Stimulated activated naive CD8-positive, alpha-beta T cell treated with anti-CD3 and anti-CD28 coated beads, Interleukin-15, Interleukin-2, amounts not matched to agents 100 ng/mL and 50 ng/mL, for 24 hours (primary cell): ENCODE results near the gene CDH13.

Experiments
- H3K27ac Mint-ChIP-seq: one replicate; pipeline ENCODE4 v1.8.0; 2021; ENCODE audit warnings: mild to moderate bottlenecking, mixed read lengths
- H3K27me3 Mint-ChIP-seq: one replicate; pipeline ENCODE4 v1.8.0; 2021; ENCODE audit warnings: mixed read lengths
- H3K36me3 Mint-ChIP-seq: one replicate; pipeline ENCODE4 v1.8.0; 2021; ENCODE audit warnings: low read depth, mixed read lengths
- H3K4me1 Mint-ChIP-seq: one replicate; pipeline ENCODE4 v1.8.0; 2021; ENCODE audit warnings: low read depth, mixed read lengths
- H3K4me3 Mint-ChIP-seq: one replicate; pipeline ENCODE4 v1.8.0; 2021; ENCODE audit warnings: mild to moderate bottlenecking, mixed read lengths
- H3K9me3 Mint-ChIP-seq: one replicate; pipeline ENCODE4 v1.8.0; 2021; ENCODE audit warnings: mixed read lengths

The CDH13 gene

DNA sequence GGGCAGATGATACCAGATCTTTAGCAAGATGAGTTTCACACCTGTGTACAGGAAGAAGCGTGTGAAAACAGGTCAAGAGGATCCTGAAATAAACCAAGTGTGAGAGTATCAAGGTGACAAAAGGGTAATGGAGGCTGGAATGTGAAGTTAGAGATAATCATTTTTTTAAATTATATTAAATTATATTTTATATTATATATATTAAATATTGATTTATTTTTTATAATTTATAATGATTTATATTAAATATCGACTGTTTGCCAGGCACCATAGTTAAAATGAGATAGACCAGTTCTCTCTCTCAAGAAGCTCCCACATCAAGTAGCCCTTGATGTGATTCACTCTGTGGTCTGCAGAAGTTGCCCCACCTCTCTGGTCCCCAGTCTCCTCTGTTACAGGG lies 820.8 kb downstream of the CDH13 start:
- Mint-ChIP-seq H3K36me3 (no peaks in the 10 kb centered on the region), H3K4me1 (no peaks in the 10 kb centered on the region), H3K27me3 (peaks cover 3% of the 10 kb centered on the region), H3K9me3 (no peaks in the 10 kb centered on the region), H3K4me3 (no peak overlapping the region), H3K27ac (no peak overlapping the region)

DNA sequence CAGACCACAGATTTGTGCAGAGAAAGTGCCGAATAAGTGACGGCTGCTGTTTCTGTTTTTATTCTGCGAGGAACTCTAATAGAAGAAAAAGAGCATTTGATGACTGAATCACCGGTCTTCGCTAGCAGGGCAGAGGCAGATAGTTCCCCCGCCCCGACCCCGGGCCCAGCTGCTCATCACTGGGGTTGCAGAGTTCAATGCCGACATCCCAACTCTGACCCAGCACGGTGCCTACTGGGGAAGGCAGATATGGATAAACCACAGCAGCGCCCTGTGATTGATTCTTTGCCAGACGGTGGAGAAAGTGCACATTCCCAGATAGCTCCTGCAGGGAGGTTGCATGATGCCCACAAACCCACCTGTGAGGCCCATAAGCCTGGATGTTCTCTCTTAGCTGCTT lies 823.1 kb downstream of the CDH13 start:
- Mint-ChIP-seq H3K4me3 (no peak overlapping the region), H3K27ac (no peak overlapping the region), H3K9me3 (no peaks in the 10 kb centered on the region), H3K27me3 (peaks cover 3% of the 10 kb centered on the region), H3K4me1 (no peaks in the 10 kb centered on the region), H3K36me3 (no peaks in the 10 kb centered on the region)

DNA sequence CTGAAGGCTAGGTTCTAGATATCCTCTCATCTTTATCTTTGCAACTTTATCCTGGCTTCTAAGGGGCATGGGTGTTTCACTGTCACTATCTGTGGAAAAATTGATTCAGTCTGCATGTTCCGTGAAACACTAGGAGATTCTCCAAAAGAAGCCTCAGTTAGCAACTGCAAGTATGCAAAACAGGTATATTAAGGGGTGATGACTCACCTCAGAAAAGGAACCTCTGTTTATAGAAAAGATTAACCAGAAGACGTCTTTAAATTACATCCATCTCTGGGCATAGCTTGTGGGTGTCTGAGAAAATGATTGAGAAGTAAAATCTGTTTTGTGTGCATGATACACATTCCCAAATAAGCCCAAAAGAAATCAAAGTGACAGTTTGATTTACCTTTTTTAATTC lies 827.2 kb downstream of the CDH13 start:
- Mint-ChIP-seq H3K4me1 (no peaks in the 10 kb centered on the region), H3K9me3 (no peaks in the 10 kb centered on the region), H3K27me3 (no peaks in the 10 kb centered on the region), H3K4me3 (no peak overlapping the region), H3K27ac (no peak overlapping the region), H3K36me3 (no peaks in the 10 kb centered on the region)

DNA sequence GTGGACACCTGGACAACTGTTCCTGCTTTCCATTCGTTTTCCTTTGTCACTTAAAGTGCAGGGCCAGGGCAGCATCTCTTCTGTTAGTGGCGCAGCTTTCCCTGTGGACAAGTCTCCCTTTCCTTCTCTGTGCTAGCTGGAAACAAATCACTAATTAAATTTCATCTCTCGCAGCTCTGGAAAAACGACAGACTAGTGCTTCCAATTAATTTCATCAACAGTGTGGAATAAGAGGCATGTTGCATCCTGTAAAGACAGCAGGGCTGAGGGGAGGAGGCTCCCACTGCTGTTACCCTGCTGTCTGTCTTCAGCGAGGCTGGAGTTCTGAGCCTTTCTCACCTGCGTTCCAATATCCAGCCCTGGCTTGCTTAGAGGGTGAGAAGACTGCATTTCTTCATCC lies 828.9 kb downstream of the CDH13 start:
- no peaks in the 10 kb centered on the region for H3K27me3 Mint-ChIP-seq
- H3K36me3 Mint-ChIP-seq, result no peaks in the 10 kb centered on the region
- H3K4me3 Mint-ChIP-seq, result no peak overlapping the region
- no peaks in the 10 kb centered on the region for H3K9me3 Mint-ChIP-seq
- no peak overlapping the region for H3K27ac Mint-ChIP-seq
- no peaks in the 10 kb centered on the region for H3K4me1 Mint-ChIP-seq

DNA sequence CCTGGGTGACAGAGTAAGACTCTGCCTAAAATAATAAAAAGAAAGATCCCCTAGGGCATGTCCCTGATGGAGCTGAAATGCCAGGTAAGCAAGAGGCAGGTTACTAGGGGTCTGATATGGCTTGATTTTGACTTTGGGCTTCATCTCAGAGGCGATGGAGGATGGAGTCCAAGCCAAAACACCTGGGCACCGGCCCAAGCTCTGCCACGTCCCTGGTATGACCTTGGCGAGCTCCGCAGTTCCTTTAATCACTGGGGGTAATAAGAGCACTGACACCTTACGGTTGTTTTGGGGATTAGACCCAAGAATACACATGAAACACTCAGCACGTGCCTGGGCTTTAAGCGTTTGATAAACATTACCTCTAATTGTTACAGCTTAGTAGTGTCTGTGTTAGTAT lies 830.2 kb downstream of the CDH13 start:
- Mint-ChIP-seq H3K27ac (no peak overlapping the region), H3K36me3 (no peaks in the 10 kb centered on the region), H3K4me3 (no peak overlapping the region), H3K27me3 (no peaks in the 10 kb centered on the region), H3K4me1 (no peaks in the 10 kb centered on the region), H3K9me3 (no peaks in the 10 kb centered on the region)

DNA sequence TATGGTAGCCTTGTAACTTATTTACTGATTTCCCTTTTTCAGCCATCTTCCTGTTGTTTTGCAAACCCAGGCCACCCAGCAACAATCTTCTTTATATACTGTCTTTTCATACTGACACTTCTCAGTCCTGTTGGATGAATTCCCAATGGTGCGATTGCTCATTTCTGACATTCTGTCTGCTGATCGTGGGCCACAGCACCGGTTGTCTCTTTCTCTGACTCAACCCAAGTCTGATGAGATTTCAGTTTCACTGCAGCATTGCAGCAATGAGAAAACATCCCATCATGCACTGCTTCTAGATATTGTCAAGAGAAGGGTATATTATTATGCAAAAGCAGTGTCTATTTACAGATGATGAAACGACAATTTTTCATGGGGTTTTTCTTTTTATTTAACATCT lies 831.8 kb downstream of the CDH13 start:
- H3K4me3 Mint-ChIP-seq, result no peak overlapping the region
- no peaks in the 10 kb centered on the region for H3K4me1 Mint-ChIP-seq
- no peaks in the 10 kb centered on the region for H3K27me3 Mint-ChIP-seq
- no peak overlapping the region for H3K27ac Mint-ChIP-seq
- H3K9me3 Mint-ChIP-seq, result no peaks in the 10 kb centered on the region
- H3K36me3 Mint-ChIP-seq, result no peaks in the 10 kb centered on the region

DNA sequence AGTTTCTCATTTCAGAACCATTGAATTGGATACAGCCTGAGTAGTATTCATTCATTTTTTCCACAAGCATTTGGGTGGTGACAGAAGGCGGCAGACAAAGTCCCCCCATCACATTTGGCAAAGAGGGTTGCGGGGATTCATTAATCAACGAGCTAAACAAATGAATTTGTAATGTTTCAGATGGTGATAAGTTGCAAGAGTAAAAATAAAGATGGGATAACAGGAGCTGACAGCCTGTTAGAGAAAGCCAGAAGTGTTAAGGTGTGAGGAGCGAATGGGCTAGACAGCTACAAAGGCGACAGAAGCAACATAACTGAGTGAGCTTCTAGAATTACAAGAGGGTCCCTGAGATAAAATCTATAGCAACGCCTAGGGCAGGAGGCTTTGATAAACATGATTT lies 838.2 kb downstream of the CDH13 start:
- Mint-ChIP-seq H3K27me3 (no peaks in the 10 kb centered on the region), H3K4me3 (no peak overlapping the region), H3K4me1 (no peaks in the 10 kb centered on the region), H3K36me3 (no peaks in the 10 kb centered on the region), H3K27ac (no peak overlapping the region), H3K9me3 (no peaks in the 10 kb centered on the region)

DNA sequence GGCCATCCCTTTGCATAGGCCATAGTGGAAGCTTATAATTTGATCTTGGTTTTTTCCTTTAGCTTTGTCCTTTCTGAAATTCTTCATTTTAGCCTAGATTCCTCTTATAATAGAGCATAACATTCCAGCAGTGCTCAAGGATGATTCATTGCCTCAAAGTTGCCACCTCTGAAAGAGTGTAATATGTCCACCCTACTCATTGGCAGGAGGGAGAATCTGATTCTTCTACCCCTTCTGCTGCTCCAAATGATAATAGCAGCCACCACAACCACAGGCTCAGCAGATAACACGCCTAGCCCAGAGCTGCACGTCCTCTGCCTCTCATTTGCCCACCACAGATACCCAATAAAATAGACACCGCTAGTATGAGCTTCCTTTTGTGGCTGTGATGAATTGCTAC lies 843.6 kb downstream of the CDH13 start:
- Mint-ChIP-seq H3K27ac (no peak overlapping the region), H3K4me3 (no peak overlapping the region), H3K36me3 (no peaks in the 10 kb centered on the region), H3K4me1 (no peaks in the 10 kb centered on the region), H3K9me3 (no peaks in the 10 kb centered on the region), H3K27me3 (no peaks in the 10 kb centered on the region)

DNA sequence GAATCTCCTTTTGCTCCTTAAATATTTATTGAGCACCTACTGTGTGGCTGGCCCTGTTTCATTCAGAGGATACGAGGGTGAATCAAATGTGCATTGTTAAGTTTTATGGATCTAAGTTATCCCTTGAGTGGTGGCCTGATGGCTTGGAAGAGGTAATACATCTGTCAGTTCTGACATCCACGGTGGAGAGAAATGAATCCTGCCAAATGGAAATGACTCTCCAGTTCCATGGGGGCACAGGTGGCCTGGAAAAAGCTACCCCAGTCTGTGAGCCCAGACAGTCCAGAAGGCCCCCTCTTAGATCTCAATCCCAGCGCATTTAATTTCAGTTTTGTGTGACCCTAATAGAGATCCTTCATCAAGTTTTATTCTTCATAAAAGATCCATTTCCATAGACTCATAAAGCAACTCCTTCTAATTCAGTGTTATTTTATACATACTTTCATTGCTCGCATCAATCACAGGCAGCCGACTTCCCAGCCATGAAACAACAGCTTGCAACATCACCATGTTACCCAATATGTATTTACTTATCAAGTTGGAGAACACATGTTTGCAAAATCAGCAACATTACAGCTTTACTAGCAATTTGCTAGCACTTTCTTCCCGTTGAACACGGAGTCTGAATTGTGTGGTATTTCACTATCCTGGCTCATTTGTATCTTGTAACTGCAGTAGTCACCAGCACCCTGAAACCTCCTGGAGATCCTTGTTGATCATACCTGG lies 846.2 kb downstream of the CDH13 start:
- Mint-ChIP-seq H3K27me3 (no peaks in the 10 kb centered on the region), H3K36me3 (no peaks in the 10 kb centered on the region), H3K4me1 (no peaks in the 10 kb centered on the region), H3K4me3 (no peak overlapping the region), H3K27ac (no peak overlapping the region), H3K9me3 (no peaks in the 10 kb centered on the region)

DNA sequence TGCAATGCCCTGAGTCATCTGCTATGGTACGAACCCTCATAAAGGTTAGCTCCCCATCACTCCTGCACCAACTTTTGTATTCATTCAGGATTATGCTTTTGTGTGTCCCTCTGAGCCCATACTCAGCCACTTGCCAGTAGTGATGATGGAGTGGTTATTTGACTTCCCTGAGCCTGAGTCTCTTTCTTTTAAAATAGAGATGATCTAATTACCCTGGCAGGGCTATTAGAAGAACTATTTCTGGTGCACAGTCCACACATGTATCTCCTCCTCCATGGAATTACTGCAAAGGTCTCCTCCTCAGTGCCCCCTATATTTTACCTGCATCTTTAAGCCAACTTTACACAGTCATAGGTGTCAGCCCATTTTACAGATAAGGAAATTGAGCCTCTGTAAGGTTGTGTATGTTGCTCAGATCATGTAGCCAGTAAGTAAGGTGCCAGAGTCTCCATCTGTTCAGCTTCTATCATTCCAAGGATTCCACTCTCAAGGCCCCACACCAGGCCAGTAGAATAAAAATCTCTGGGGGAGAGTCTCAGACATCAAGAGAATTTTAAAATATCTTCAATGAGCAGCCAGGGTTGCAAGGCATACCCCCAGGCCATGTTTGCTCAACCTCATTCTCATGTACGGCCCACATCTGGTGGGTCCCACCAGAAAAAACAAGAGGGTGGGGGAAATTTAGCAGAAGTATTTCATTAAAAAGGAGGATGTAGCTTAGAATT lies 847.3 kb downstream of the CDH13 start:
- no peak overlapping the region for H3K27ac Mint-ChIP-seq
- H3K27me3 Mint-ChIP-seq, result no peaks in the 10 kb centered on the region
- H3K36me3 Mint-ChIP-seq, result no peaks in the 10 kb centered on the region
- no peak overlapping the region for H3K4me3 Mint-ChIP-seq
- no peaks in the 10 kb centered on the region for H3K9me3 Mint-ChIP-seq
- no peaks in the 10 kb centered on the region for H3K4me1 Mint-ChIP-seq

DNA sequence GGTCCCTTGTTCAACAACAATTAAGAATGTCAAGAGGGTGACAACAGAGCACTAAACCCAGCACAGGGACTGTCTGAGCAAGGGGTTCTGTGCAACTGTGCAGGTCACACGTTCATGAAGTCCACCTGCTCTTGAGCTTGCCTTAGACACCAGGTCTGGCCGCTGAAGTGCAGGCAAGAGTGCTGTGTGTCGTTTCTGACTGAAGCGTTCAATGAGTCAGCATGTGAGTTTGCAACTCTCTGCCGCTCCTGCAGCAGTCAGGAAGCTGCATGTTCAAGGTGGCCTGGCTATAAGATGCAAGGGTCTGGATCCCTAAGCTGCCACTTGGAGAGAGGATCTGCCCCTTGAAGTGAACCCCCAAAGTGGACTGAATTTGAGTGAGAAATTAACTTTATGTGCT lies 848.3 kb downstream of the CDH13 start:
- no peaks in the 10 kb centered on the region for H3K9me3 Mint-ChIP-seq
- H3K27ac Mint-ChIP-seq, result no peak overlapping the region
- H3K4me3 Mint-ChIP-seq, result no peak overlapping the region
- no peaks in the 10 kb centered on the region for H3K36me3 Mint-ChIP-seq
- no peaks in the 10 kb centered on the region for H3K4me1 Mint-ChIP-seq
- H3K27me3 Mint-ChIP-seq, result no peaks in the 10 kb centered on the region

DNA sequence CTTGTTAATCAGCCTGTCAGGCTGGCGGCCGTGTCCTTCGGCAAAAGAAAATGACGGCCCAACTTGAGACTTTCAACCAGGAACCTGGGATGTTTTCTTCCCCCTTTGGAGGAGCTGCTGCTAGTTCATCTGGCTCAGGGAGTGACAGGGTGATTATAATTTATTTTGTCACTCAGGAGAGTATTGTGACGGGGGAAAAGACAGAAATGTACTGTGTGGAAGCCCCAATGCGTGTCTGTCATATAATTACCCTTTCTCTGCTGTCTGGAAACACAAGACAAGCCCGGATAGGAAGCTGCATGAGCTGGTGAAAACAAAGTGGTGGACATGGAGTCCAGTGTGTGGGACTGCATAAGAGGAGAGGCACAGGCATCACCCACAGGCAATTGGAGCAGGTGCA lies 854.8 kb downstream of the CDH13 start:
- H3K36me3 Mint-ChIP-seq, result no peaks in the 10 kb centered on the region
- peaks cover 7% of the 10 kb centered on the region for H3K9me3 Mint-ChIP-seq
- no peaks in the 10 kb centered on the region for H3K27me3 Mint-ChIP-seq
- H3K27ac Mint-ChIP-seq, result no peak overlapping the region
- no peak overlapping the region for H3K4me3 Mint-ChIP-seq
- no peaks in the 10 kb centered on the region for H3K4me1 Mint-ChIP-seq

DNA sequence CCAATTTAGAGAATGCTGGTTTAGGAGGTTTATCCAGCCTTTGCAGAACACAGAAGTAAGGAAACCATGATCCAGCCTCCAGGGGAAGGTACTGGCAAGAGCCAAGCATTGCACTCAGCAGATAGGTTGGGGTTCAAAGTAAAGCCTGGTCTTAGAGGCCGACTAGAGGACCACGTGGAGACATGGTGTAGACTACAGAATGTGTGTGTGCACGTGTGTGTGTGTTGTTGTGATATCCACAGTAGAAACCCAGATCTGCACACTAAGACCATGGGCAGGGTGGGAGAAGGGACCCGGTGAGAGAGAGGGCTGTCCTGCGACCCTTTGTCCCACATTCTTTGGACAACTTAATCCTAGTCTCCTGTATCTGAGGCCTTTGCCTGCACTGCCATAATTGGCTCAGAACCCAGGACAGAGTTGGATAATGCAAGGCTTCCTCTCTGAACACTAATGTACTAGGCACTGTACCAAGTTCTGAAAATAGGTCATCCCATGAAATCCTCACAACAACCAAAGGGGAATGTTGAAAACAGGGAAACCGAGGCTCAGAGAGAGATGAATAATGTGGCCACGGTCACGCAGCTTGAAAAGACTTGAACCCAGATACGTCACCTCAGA lies 855.9 kb downstream of the CDH13 start:
- Mint-ChIP-seq H3K27ac (no peak overlapping the region), H3K4me1 (no peaks in the 10 kb centered on the region), H3K27me3 (no peaks in the 10 kb centered on the region), H3K4me3 (no peak overlapping the region), H3K9me3 (peaks cover 7% of the 10 kb centered on the region), H3K36me3 (no peaks in the 10 kb centered on the region)

DNA sequence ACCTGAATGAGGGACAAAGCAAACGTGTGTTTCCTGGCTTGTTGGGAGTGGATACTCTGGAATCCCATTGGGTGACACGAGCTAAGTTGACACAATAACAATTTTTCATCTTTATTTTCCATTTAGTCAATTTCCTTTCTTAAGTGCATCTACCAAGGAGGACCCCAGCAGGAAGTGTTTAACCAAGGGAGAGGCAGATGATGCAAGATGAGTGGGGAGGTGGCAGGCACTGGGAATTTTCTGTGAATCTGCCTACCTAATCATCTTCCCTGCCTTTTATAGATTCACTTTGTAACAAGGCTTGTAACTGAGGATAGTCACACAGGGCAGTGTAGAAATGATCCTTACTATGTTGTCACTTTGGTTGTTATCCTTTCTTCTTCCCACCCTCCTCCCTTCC lies 863.3 kb downstream of the CDH13 start:
- Mint-ChIP-seq H3K4me1 (no peaks in the 10 kb centered on the region), H3K4me3 (no peak overlapping the region), H3K27me3 (no peaks in the 10 kb centered on the region), H3K27ac (no peak overlapping the region), H3K36me3 (no peaks in the 10 kb centered on the region), H3K9me3 (peaks cover 6% of the 10 kb centered on the region)

DNA sequence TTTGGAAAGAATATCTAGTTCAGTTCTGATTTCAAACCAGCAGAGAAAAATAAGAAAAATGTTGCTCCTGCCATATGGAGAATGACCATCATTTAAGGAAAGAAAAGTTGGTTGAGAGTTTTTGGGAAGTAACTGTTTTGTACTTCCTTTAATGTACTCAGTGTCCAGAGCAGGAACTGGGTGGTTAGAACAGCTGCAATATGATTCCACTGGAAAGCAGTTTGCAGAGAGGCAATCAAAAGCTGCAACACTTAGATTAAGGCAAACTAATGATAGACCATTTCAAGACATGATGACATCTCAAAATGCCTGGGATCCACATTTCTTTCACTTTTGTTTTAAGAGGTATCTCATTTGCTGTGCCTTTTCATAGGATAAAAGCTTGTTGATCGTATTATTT lies 867.7 kb downstream of the CDH13 start:
- H3K36me3 Mint-ChIP-seq, result no peaks in the 10 kb centered on the region
- no peak overlapping the region for H3K4me3 Mint-ChIP-seq
- H3K27me3 Mint-ChIP-seq, result no peaks in the 10 kb centered on the region
- H3K4me1 Mint-ChIP-seq, result no peaks in the 10 kb centered on the region
- peaks cover 3% of the 10 kb centered on the region for H3K9me3 Mint-ChIP-seq
- no peak overlapping the region for H3K27ac Mint-ChIP-seq
